Lower leg skin (tissue), 3 donors: Measurements from ENCODE around the gene UBASH3A.

Experiments
- CTCF ChIP-seq, 3 donors: fragments of 450-650 bp; IDR thresholded peaks; one replicate each; pipeline ENCODE4 v1.5.1; 2016; ENCODE audit warnings: antibody characterized with exemption in 3 of 3, mild to moderate bottlenecking in 3 of 3, moderate library complexity in 2 of 3
- POLR2A ChIP-seq, 2 donors: fragments of 450-650 bp; IDR thresholded peaks; one replicate each; pipeline ENCODE4 v1.6.1; 2016 to 2017; ENCODE audit warnings: antibody characterized with exemption in 2 of 2, mild to moderate bottlenecking in 1 of 2, moderate library complexity in 1 of 2

GRCh38 chr21:42444745-42445059, 41.0 kb downstream of the UBASH3A start:
- TF ChIP-seq CTCF (IDR thresholded peaks at IDR 0.05) (no peak), POLR2A (IDR thresholded peaks at IDR 0.05) (no peak)
